ENCODE data around the gene CDRT4.

DNA sequence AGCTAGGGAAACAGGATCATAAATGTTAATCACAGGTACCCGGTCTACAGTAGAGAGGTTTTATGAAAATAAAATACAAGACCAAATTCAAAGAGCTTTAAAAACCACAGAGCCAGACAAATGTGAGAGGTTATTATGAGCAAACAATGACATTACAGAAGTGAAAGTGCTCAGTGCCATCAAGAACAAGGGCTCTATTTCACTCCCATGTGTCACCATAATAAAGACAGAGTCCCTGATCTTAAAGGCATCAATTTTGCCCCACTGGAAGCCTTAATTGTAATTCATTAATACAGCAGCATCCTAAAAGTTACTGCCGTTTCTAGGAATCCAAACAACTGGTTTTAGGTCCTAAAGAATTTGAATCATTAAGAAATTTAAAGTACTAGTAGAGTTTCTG, 43.7 kb upstream of the CDRT4 start:
- TF ChIP-seq, protein P1, sequence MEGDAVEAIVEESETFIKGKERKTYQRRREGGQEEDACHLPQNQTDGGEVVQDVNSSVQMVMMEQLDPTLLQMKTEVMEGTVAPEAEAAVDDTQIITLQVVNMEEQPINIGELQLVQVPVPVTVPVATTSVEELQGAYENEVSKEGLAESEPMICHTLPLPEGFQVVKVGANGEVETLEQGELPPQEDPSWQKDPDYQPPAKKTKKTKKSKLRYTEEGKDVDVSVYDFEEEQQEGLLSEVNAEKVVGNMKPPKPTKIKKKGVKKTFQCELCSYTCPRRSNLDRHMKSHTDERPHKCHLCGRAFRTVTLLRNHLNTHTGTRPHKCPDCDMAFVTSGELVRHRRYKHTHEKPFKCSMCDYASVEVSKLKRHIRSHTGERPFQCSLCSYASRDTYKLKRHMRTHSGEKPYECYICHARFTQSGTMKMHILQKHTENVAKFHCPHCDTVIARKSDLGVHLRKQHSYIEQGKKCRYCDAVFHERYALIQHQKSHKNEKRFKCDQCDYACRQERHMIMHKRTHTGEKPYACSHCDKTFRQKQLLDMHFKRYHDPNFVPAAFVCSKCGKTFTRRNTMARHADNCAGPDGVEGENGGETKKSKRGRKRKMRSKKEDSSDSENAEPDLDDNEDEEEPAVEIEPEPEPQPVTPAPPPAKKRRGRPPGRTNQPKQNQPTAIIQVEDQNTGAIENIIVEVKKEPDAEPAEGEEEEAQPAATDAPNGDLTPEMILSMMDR (IDR thresholded peaks at IDR 0.05), result no peak
- TF ChIP-seq POLR2A (IDR thresholded peaks at IDR 0.05) (no peak), POLR2AphosphoS5 (IDR thresholded peaks at IDR 0.05) (no peak)
